Keratinocyte (primary cell): ENCODE data around the gene IQSEC3. TPM values are rescaled to one million over a fixed set of nuclear protein-coding genes. Genes with fewer than 3 reads are reported as not detected.
"Not testable (repeated sequence)": the region's sequence is repeated elsewhere in the genome, so short reads cannot be mapped to it uniquely, and the experiment has no call there.

ENCODE experiments used
- DNase-seq: peaks from one replicate; pipeline ENCODE4 v3.0.0-alpha.2; 2011; ENCODE audit warnings: low read depth, missing footprints, low spot score
- FAIRE-seq: peaks from 2 replicates; lab custom pipeline; 2011; peaks lifted over from hg19 to GRCh38; lab: Jason Lieb, UNC
- H2AFZ ChIP-seq: 2 replicates; pipeline ENCODE4 v1.6.0; 2012; ENCODE audit warnings: low read length, control low read depth, inconsistent platforms; ENCODE audit not compliant: control insufficient read depth
- H3K27ac ChIP-seq: 2 replicates; pipeline ENCODE4 v1.5.1; 2011; ENCODE audit warnings: low read length; ENCODE audit not compliant: control insufficient read depth, insufficient read depth
- H3K27me3 ChIP-seq: 3 replicates; pipeline ENCODE4 v1.6.0; 2011; ENCODE audit warnings: low read length; ENCODE audit not compliant: control insufficient read depth, insufficient read depth; ENCODE audit errors: extremely low read depth
- H3K36me3 ChIP-seq, 2 experiments: 2 replicates in 1 of 2; 3 replicates in 1 of 2; pipeline ENCODE4 v1.5.1; 2011; ENCODE audit warnings: low read length in 2 of 2, mild to moderate bottlenecking in 1 of 2; ENCODE audit not compliant: control insufficient read depth in 2 of 2, insufficient read depth in 2 of 2; ENCODE audit errors: extremely low read depth in 1 of 2
- H3K4me1 ChIP-seq: 3 replicates; pipeline ENCODE4 v1.5.1; 2011; ENCODE audit warnings: low read length; ENCODE audit not compliant: control insufficient read depth, insufficient read depth; ENCODE audit errors: extremely low read depth
- H3K4me2 ChIP-seq: 3 replicates; pipeline ENCODE4 v1.6.0; 2011; ENCODE audit warnings: low read depth, low read length; ENCODE audit not compliant: control insufficient read depth, insufficient read depth; ENCODE audit errors: extremely low read depth
- H3K4me3 ChIP-seq, 3 experiments: fragments of 200-600 bp in 1 of 3; sonication (generic) in 1 of 3; 2 replicates in 2 of 3; 3 replicates in 1 of 3; pipeline ENCODE4 v1.5.1; 2011 to 2016; ENCODE audit warnings: low read length in 3 of 3, mild to moderate bottlenecking in 3 of 3, control low read depth in 2 of 3, inconsistent platforms in 1 of 3, low read depth in 1 of 3, mixed read lengths in 1 of 3, mixed run types in 1 of 3, moderate library complexity in 1 of 3; ENCODE audit not compliant: control insufficient read depth in 2 of 3, insufficient read depth in 2 of 3; ENCODE audit errors: extremely low read depth in 1 of 3
- H3K79me2 ChIP-seq: 2 replicates; pipeline ENCODE4 v1.6.0; 2012; ENCODE audit warnings: low read length; ENCODE audit not compliant: control insufficient read depth, insufficient read depth
- H3K9ac ChIP-seq: 3 replicates; pipeline ENCODE4 v1.6.0; 2011; ENCODE audit warnings: low read length; ENCODE audit not compliant: control insufficient read depth, insufficient read depth; ENCODE audit errors: extremely low read depth
- H3K9me1 ChIP-seq: 3 replicates; pipeline ENCODE4 v1.6.0; 2011; ENCODE audit warnings: low read length; ENCODE audit not compliant: control insufficient read depth, insufficient read depth; ENCODE audit errors: extremely low read depth
- H3K9me3 ChIP-seq: 2 replicates; pipeline ENCODE4 v1.5.1; 2012; ENCODE audit warnings: low read depth, low read length; ENCODE audit not compliant: control insufficient read depth
- H4K20me1 ChIP-seq: 3 replicates; pipeline ENCODE4 v1.6.0; 2011; ENCODE audit warnings: low read length; ENCODE audit not compliant: control insufficient read depth, insufficient read depth; ENCODE audit errors: extremely low read depth
- dilution Hi-C: fragments of 300-500 bp; cut with MboI; formaldehyde crosslinking; loops from one replicate; pipeline ENCODE4 v1.7.0; 2020; ENCODE audit warnings: low sequenced_read_pairs; ENCODE audit not compliant: extremely low pct_ligation_motif_present
- polyA minus RNA-seq, 3 experiments: library from RNA; depleted of rRNA, polyadenylated mRNA; stranded (reverse); fragments of >200 nt; gene quantifications; 1 replicate in 1 of 3; 2 replicates in 1 of 3; 3 replicates in 1 of 3; pipeline ENCODE4 v1.2.3, GENCODE V29; 2011
- polyA plus RNA-seq, 5 experiments: library from polyadenylated mRNA; depleted of rRNA in 3 of 5; stranded (reverse) in 3 of 5; stranded (forward) in 1 of 5; unstranded in 1 of 5; fragments of >200 nt; gene quantifications; 1 replicate in 1 of 5; 2 replicates in 3 of 5; 3 replicates in 1 of 5; pipeline versions ENCODE4 v1.2.1 to v1.2.3, GENCODE V29; 2011 to 2012; ENCODE audit warnings: missing spikeins in 2 of 5, low read depth in 1 of 5, low replicate concordance in 1 of 5

IQSEC3 gene
- polyA plus RNA-seq (not detected in 3 replicates), polyA minus RNA-seq (not detected in 3 replicates)
- not detected for polyA plus RNA-seq (2011; ENCODE audit: low read depth)
- not detected in 2 replicates for polyA plus RNA-seq (2011; cell fraction: cytosol; rRNA removed)
- polyA plus RNA-seq (2011; cell fraction: nucleus; rRNA removed) = 0.04 TPM in 1 of 2 replicates, not detected in the other
- polyA plus RNA-seq (2012; ENCODE audit: low replicate concordance) = not detected in 2 replicates
- not detected for polyA minus RNA-seq (2011; cell fraction: cytosol; rRNA and poly(A)+ RNA removed)
- not detected in 2 replicates for polyA minus RNA-seq (2011; cell fraction: nucleus; rRNA and poly(A)+ RNA removed)

GRCh38 chr12:66428-66781 is at the start of gene IQSEC3:
TSS of gene IQSEC3 (plus strand) at chr12:66767. CDS start at chr12:66883, 116 bp downstream.
- H3K79me2 ChIP-seq, H3K9me3 ChIP-seq, H3K27ac ChIP-seq, H3K4me2 ChIP-seq, FAIRE-seq, DNase-seq, H3K4me3 ChIP-seq, H3K4me1 ChIP-seq, H3K9ac ChIP-seq, H4K20me1 ChIP-seq, H3K9me1 ChIP-seq, dilution Hi-C loops, H2AFZ ChIP-seq, H3K36me3 ChIP-seq, H3K27me3 ChIP-seq: not testable (repeated sequence)

- dilution Hi-C loops, H3K9ac ChIP-seq, H4K20me1 ChIP-seq, H3K27ac ChIP-seq, DNase-seq, H3K4me1 ChIP-seq, H3K4me3 ChIP-seq, FAIRE-seq, H3K27me3 ChIP-seq, H2AFZ ChIP-seq, H3K9me1 ChIP-seq, H3K79me2 ChIP-seq, H3K4me2 ChIP-seq, H3K9me3 ChIP-seq: not testable (repeated sequence)
- peaks cover 13 to 21% of the 10 kb centered on the region in 2 experiments for H3K36me3 ChIP-seq
These were observed 48.9 kb upstream of the IQSEC3 start for GRCh38 chr12:17370-18340.

- H3K4me2 ChIP-seq, H3K27ac ChIP-seq, FAIRE-seq, DNase-seq, dilution Hi-C loops, H3K27me3 ChIP-seq, H3K9me3 ChIP-seq, H3K9ac ChIP-seq, H3K9me1 ChIP-seq, H2AFZ ChIP-seq, H4K20me1 ChIP-seq, H3K79me2 ChIP-seq, H3K4me1 ChIP-seq, H3K4me3 ChIP-seq: not testable (repeated sequence)
- H3K36me3 ChIP-seq = peaks cover 14 to 22% of the 10 kb centered on the region in 2 experiments
These were observed 47.6 kb upstream of the IQSEC3 start for GRCh38 chr12:18821-19567.

- H3K4me2 ChIP-seq, H3K79me2 ChIP-seq, H3K27me3 ChIP-seq, FAIRE-seq, H3K9me1 ChIP-seq, H3K27ac ChIP-seq, dilution Hi-C loops, H3K4me3 ChIP-seq, H2AFZ ChIP-seq, H3K9ac ChIP-seq, DNase-seq, H3K9me3 ChIP-seq, H3K4me1 ChIP-seq, H4K20me1 ChIP-seq: not testable (repeated sequence)
- H3K36me3 ChIP-seq = peaks cover 14 to 22% of the 10 kb centered on the region in 2 experiments
These were observed 46.7 kb upstream of the IQSEC3 start for GRCh38 chr12:19906-20305.
